NT2/D1 (cell line): ENCODE results near the gene HERC3.

Source experiments
- DNase-seq: peaks from one replicate; pipeline ENCODE4 v3.0.0-alpha.2; 2011; ENCODE audit warnings: low read depth, low spot score
- H3K27me3 ChIP-seq: 2 replicates; pipeline ENCODE4 v1.6.0; 2011; ENCODE audit warnings: mild to moderate bottlenecking; ENCODE audit not compliant: insufficient read length, insufficient read depth
- H3K36me3 ChIP-seq: 2 replicates; pipeline ENCODE4 v1.6.1; 2011; ENCODE audit warnings: mild to moderate bottlenecking, low read length, mixed read lengths; ENCODE audit not compliant: insufficient read depth, insufficient read length
- H3K4me1 ChIP-seq: 2 replicates; pipeline ENCODE4 v1.5.1; 2011; ENCODE audit not compliant: insufficient read depth, insufficient read length
- H3K4me3 ChIP-seq: 2 replicates; pipeline ENCODE4 v1.5.1; 2011; ENCODE audit warnings: low read depth; ENCODE audit not compliant: insufficient read length
- H3K9ac ChIP-seq: 2 replicates; pipeline ENCODE4 v1.6.0; 2011; ENCODE audit warnings: low read depth; ENCODE audit not compliant: insufficient read length
- H3K9me3 ChIP-seq: 2 replicates; pipeline ENCODE4 v1.5.1; 2011; ENCODE audit warnings: mild to moderate bottlenecking, low read length; ENCODE audit not compliant: insufficient read depth
- SUZ12 ChIP-seq: IDR thresholded peaks from 2 replicates; pipeline ENCODE4 v1.6.1; 2011; ENCODE audit not compliant: insufficient read length, insufficient read depth; ENCODE audit errors: extremely low read depth
- YY1 ChIP-seq: IDR thresholded peaks from 2 replicates; pipeline ENCODE4 v1.6.1; 2011; ENCODE audit not compliant: insufficient read length, insufficient read depth
- ZNF274 ChIP-seq: IDR thresholded peaks from 2 replicates; pipeline ENCODE4 v1.6.1; 2011; ENCODE audit warnings: mild to moderate bottlenecking, low read depth, low read length

The HERC3 gene

GRCh38 chr4:88653371-88653946 is 61.2 kb downstream of the HERC3 start:
- Histone ChIP-seq H3K36me3 (no peaks in the 10 kb centered on the region), H3K4me1 (no peaks in the 10 kb centered on the region), H3K27me3 (no peaks in the 10 kb centered on the region), H3K4me3 (no peak overlapping the region), H3K9me3 (no peaks in the 10 kb centered on the region), H3K9ac (no peak overlapping the region)
- TF ChIP-seq YY1 = no peak
- no peak for TF ChIP-seq ZNF274
- TF ChIP-seq SUZ12 = no peak
- DNase-seq = no peak

GRCh38 chr4:88655226-88655625 is 62.9 kb downstream of the HERC3 start:
- Histone ChIP-seq H3K36me3 (no peaks in the 10 kb centered on the region), H3K4me1 (no peaks in the 10 kb centered on the region)
- TF ChIP-seq SUZ12 (no peak), ZNF274 (no peak), YY1 (no peak)

DNA sequence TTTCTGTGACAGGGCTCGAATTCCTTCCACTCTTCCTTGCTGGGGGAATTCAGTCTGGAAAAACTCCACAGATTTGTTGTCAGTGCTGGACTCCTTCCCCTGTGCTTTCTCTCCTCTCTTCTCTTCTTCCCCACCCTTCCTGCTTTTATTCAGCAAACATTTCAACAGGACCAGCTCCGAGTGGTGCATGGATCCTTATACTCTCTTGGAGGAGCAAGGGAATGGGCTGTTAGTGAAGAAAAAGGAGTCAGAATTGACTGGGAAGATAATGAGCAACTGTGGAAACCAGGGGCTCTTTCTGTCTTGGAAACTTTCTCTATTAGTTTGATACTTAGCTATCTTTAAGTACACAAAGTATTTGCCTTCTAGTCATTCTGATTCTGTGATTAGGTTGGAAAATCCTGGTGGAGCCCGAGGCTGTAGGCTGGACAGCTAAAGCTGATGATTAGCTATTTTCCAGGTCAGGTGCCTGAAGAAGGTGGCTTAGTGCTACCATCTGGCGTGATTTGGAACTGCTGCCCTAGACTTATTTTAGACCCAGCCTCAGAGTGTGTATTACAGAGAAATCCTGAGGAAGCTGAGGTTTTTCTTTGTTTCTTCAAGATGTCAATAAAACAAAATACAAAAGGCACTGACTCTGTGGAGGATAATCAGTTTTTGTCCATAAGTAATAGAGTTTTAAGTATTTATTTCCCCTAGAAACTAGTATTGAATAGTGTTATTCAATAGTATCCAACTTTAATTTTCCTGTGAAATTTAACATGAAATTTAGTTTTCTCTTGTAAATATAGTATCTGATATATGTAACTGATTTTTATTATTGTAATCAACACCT is 67.0 kb downstream of the HERC3 start:
- DNase-seq = peak; percentile 28
- Histone ChIP-seq H3K36me3 (no peaks in the 10 kb centered on the region), H3K27me3 (no peaks in the 10 kb centered on the region), H3K9ac (no peak overlapping the region), H3K9me3 (no peaks in the 10 kb centered on the region), H3K4me3 (no peak overlapping the region), H3K4me1 (no peaks in the 10 kb centered on the region)
- TF ChIP-seq YY1 (no peak), SUZ12 (no peak), ZNF274 (no peak)

More at GRCh38 chr4:88655226-88655625, 62.9 kb downstream of the HERC3 start:
- no peak for DNase-seq
- H3K27me3 ChIP-seq = no peaks in the 10 kb centered on the region
- H3K4me3 ChIP-seq = no peak overlapping the region
- no peak overlapping the region for H3K9ac ChIP-seq
- H3K9me3 ChIP-seq = no peaks in the 10 kb centered on the region

GRCh38 chr4:88659890-88660208 is 67.6 kb downstream of the HERC3 start:
- no peak for DNase-seq
- H3K4me1 ChIP-seq = no peaks in the 10 kb centered on the region
- H3K27me3 ChIP-seq = no peaks in the 10 kb centered on the region
- no peak for TF ChIP-seq SUZ12
- no peak for TF ChIP-seq YY1
- no peak for TF ChIP-seq ZNF274
- H3K36me3 ChIP-seq = no peaks in the 10 kb centered on the region
- H3K4me3 ChIP-seq = no peak overlapping the region
- no peak overlapping the region for H3K9ac ChIP-seq
- H3K9me3 ChIP-seq = no peaks in the 10 kb centered on the region

DNA sequence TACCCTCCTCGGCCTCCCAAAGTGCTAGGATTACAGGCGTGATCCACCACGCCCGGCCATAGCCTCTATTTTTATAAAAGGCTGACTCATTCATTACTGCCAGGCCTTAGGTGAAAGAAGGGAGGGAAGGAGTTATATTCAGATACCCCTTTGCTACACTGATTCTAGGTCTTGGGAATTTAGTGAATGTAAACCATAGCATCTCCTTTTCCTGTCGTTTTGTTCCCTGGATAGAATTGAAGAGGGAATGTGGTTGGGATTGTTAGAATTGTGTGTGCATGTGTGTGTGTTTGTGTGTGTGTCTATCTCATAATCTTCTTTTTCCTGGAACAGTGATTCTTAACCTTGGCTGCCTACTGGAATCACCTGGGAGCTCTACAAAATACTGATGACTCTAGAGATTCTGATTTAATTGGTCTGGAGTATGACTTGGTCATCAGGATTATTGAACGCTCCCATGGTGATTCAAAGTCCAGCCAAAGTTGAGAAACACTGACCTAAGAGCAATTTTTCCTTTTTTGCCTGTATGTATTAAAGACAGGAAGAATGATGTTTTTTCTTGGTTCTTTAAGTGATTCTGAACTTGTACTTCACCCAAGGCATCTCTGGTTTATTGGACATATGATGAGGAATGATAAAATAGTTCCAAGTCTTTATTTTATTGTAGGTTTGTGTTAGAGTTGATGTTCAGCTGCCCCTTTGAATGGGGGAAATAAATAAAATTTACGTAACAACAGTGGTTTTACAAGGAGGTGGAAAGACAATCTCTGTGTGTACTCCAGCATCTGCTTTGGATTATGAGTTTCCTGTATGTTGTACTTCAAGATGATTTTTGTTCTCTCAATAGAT is 68.4 kb downstream of the HERC3 start:
- no peaks in the 10 kb centered on the region for H3K27me3 ChIP-seq
- H3K4me3 ChIP-seq = no peak overlapping the region
- DNase-seq = no peak
- H3K9me3 ChIP-seq = no peaks in the 10 kb centered on the region
- H3K4me1 ChIP-seq = no peaks in the 10 kb centered on the region
- TF ChIP-seq YY1 (no peak), SUZ12 (no peak), ZNF274 (no peak)
- no peaks in the 10 kb centered on the region for H3K36me3 ChIP-seq
- H3K9ac ChIP-seq = no peak overlapping the region

GRCh38 chr4:88661739-88662138 is 69.5 kb downstream of the HERC3 start:
- no peak for DNase-seq
- TF ChIP-seq SUZ12 (no peak), ZNF274 (no peak), YY1 (no peak)
- H3K36me3 ChIP-seq = no peaks in the 10 kb centered on the region

GRCh38 chr4:88672987-88673386 is 80.7 kb downstream of the HERC3 start:
- H3K4me1 ChIP-seq = no peaks in the 10 kb centered on the region
- H3K9ac ChIP-seq = no peak overlapping the region
- no peak overlapping the region for H3K4me3 ChIP-seq
- H3K27me3 ChIP-seq = no peaks in the 10 kb centered on the region
- H3K9me3 ChIP-seq = no peaks in the 10 kb centered on the region
- TF ChIP-seq YY1 = no peak
- TF ChIP-seq ZNF274 = no peak
- no peaks in the 10 kb centered on the region for H3K36me3 ChIP-seq
- peak; percentile 15 for DNase-seq

More at GRCh38 chr4:88661739-88662138, 69.5 kb downstream of the HERC3 start:
- Histone ChIP-seq H3K9ac (no peak overlapping the region), H3K9me3 (no peaks in the 10 kb centered on the region), H3K4me3 (no peak overlapping the region), H3K4me1 (no peaks in the 10 kb centered on the region), H3K27me3 (no peaks in the 10 kb centered on the region)
